T-cell (primary cell): ENCODE results near the gene FAM228B. TPM values are rescaled to one million over a fixed set of nuclear protein-coding genes. Genes with fewer than 3 reads are reported as not detected.

Experiments used
- ATAC-seq, 4 experiments: fragments of 200-7000 bp in 3 of 4; fragments of 150-1000 bp in 1 of 4; cut with Tn5 transposase; replicated peaks in 1 of 4; 1 replicate in 3 of 4; 2 replicates in 1 of 4; pipeline ENCODE4 v1.10.0; 2021; ENCODE audit warnings: moderate library complexity in 3 of 4, mild to moderate bottlenecking in 2 of 4, moderate number of reproducible peaks in 1 of 4
- CTCF ChIA-PET, 2 donors: fragments of 300-600 bp; sonication (Branson Sonifier 250); formaldehyde crosslinking; loops; one replicate each; lab custom pipeline; 2022; ENCODE audit warnings: antibody characterized with exemption in 2 of 2; lab: Charles Lee
- POLR2A ChIA-PET, 2 donors: fragments of 300-600 bp; sonication (Branson Sonifier 250); formaldehyde crosslinking; loops; one replicate each; lab custom pipeline; 2022; ENCODE audit warnings: antibody characterized with exemption in 2 of 2; lab: Charles Lee
- DNase-seq, 35 experiments: peaks; one replicate each; pipeline versions ENCODE4 v3.0.0 to v3.0.0-alpha.2; 2013 to 2023
- H3K27ac ChIP-seq: one replicate; pipeline ENCODE4 v1.5.1; 2013; ENCODE audit warnings: low read length
- H3K27me3 ChIP-seq, 2 experiments: replicated peaks in 1 of 2; 1 replicate in 1 of 2; 2 replicates in 1 of 2; pipeline versions ENCODE4 v1.6.1 to v1.7.0; 2013; ENCODE audit warnings: low read length in 1 of 2, mixed read lengths in 1 of 2; ENCODE audit not compliant: control insufficient read depth in 2 of 2, insufficient read depth in 2 of 2; ENCODE audit errors: extremely low read depth in 1 of 2
- H3K36me3 ChIP-seq, 2 donors: 1 replicate in 1 of 2; 2 replicates in 1 of 2; pipeline versions ENCODE4 v1.6.1 to v1.7.0; 2013; ENCODE audit warnings: low read length in 1 of 2; ENCODE audit not compliant: control insufficient read depth in 2 of 2, insufficient read depth in 1 of 2; ENCODE audit errors: extremely low read depth in 1 of 2
- H3K4me1 ChIP-seq, 2 experiments: 1 replicate in 1 of 2; 2 replicates in 1 of 2; pipeline versions ENCODE4 v1.6.1 to v1.7.0; 2013; ENCODE audit warnings: low read length in 2 of 2, mixed read lengths in 1 of 2; ENCODE audit not compliant: insufficient read depth in 2 of 2, control insufficient read depth in 1 of 2; ENCODE audit errors: extremely low read depth in 1 of 2
- H3K4me3 ChIP-seq, 2 donors: 1 replicate in 1 of 2; 2 replicates in 1 of 2; pipeline versions ENCODE4 v1.5.1 to v1.7.0; 2013; ENCODE audit warnings: mild to moderate bottlenecking in 2 of 2, low read length in 1 of 2, moderate library complexity in 1 of 2; ENCODE audit not compliant: control insufficient read depth in 1 of 2; ENCODE audit errors: extremely low read depth in 1 of 2
- H3K9me3 ChIP-seq: 2 replicates; pipeline ENCODE4 v1.7.0; 2013
- H3K27ac Mint-ChIP-seq, 2 donors: one replicate each; pipeline ENCODE4 v1.8.0; 2020 to 2021; ENCODE audit warnings: mild to moderate bottlenecking in 2 of 2, mixed read lengths in 2 of 2
- H3K27me3 Mint-ChIP-seq, 2 donors: one replicate each; pipeline ENCODE4 v1.8.0; 2021 to 2022; ENCODE audit warnings: mixed read lengths in 2 of 2
- H3K36me3 Mint-ChIP-seq: one replicate; pipeline ENCODE4 v1.8.0; 2021; ENCODE audit warnings: mixed read lengths
- H3K4me1 Mint-ChIP-seq, 3 donors: one replicate each; pipeline ENCODE4 v1.8.0; 2020 to 2022; ENCODE audit warnings: mixed read lengths in 3 of 3, mild to moderate bottlenecking in 1 of 3
- H3K4me3 Mint-ChIP-seq, 3 donors: one replicate each; pipeline ENCODE4 v1.8.0; 2020 to 2022; ENCODE audit warnings: mild to moderate bottlenecking in 3 of 3, mixed read lengths in 3 of 3, moderate library complexity in 3 of 3
- H3K9me3 Mint-ChIP-seq, 3 donors: one replicate each; pipeline ENCODE4 v1.8.0; 2020 to 2022; ENCODE audit warnings: mixed read lengths in 3 of 3
- WGBS: methylation state at CpG from one replicate; pipeline ENCODE4 v1.1.5; 2013; ENCODE audit warnings: missing lambda C conversion rate; ENCODE audit not compliant: insufficient coverage; 5-methylcytosine and 5-hydroxymethylcytosine counted together
- total RNA-seq, 35 experiments: library from RNA in 6 of 35; stranded (reverse) in 6 of 35; fragments of 120-200 nt in 1 of 35; gene quantifications; one replicate each; pipeline versions ENCODE4 v1.2.1 to v1.2.4 and lab custom pipeline; 2013 to 2026

Gene FAM228B
- total RNA-seq, 5 donors from 2014 or later (not counting 1 experiment from before 2014, with no cell fraction given) = 16.4 to 24.7 (median 18.5) TPM

- CTCF ChIA-PET = no interaction called here
- Histone ChIP-seq H3K27ac (no peak overlapping the region), H3K4me3 (no peak overlapping the region), H3K27me3 (no peaks in the 10 kb centered on the region), H3K9me3 (no peaks in the 10 kb centered on the region), H3K4me1 (no peaks in the 10 kb centered on the region), H3K36me3 (no peaks in the 10 kb centered on the region)
- Mint-ChIP-seq H3K36me3 (peaks cover 36% of the 10 kb centered on the region), H3K27me3 (no peaks in the 10 kb centered on the region), H3K4me3 (no peak overlapping the region), H3K4me1 (no peaks in the 10 kb centered on the region), H3K27ac (no peak overlapping the region), H3K9me3 (peaks cover 0 to 4% (median 0%) of the 10 kb centered on the region in 3 donors)
- ATAC-seq (no peak), DNase-seq (no peak)
- POLR2A ChIA-PET = no interaction called here
- WGBS = 88% methylated on average over 1 of the region's 5 CpGs
These were observed 34.9 kb downstream of the FAM228B start for GRCh38 chr2:24158131-24158530.

- Mint-ChIP-seq H3K9me3 (peaks cover 0 to 4% (median 0%) of the 10 kb centered on the region in 3 donors), H3K4me1 (no peaks in the 10 kb centered on the region), H3K36me3 (peaks cover 31% of the 10 kb centered on the region), H3K27me3 (no peaks in the 10 kb centered on the region), H3K27ac (no peak overlapping the region), H3K4me3 (no peak overlapping the region)
- Histone ChIP-seq H3K27ac (no peak overlapping the region), H3K4me1 (no peaks in the 10 kb centered on the region), H3K36me3 (no peaks in the 10 kb centered on the region), H3K9me3 (no peaks in the 10 kb centered on the region), H3K27me3 (no peaks in the 10 kb centered on the region), H3K4me3 (no peak overlapping the region)
- CTCF ChIA-PET = no interaction called here
- WGBS = no CpG with 5 or more reads among the region's 4 CpGs
- ATAC-seq (no peak), DNase-seq (no peak)
- POLR2A ChIA-PET = no interaction called here
These were observed 36.4 kb downstream of the FAM228B start for GRCh38 chr2:24159708-24160107.

- Histone ChIP-seq H3K27me3 (no peaks in the 10 kb centered on the region), H3K9me3 (no peaks in the 10 kb centered on the region), H3K36me3 (no peaks in the 10 kb centered on the region), H3K4me1 (no peaks in the 10 kb centered on the region), H3K27ac (no peak overlapping the region), H3K4me3 (no peak overlapping the region)
- Mint-ChIP-seq H3K4me3 (no peak overlapping the region), H3K27ac (no peak overlapping the region), H3K4me1 (no peaks in the 10 kb centered on the region), H3K36me3 (peaks cover 29% of the 10 kb centered on the region), H3K27me3 (no peaks in the 10 kb centered on the region), H3K9me3 (peaks cover 0 to 4% (median 0%) of the 10 kb centered on the region in 3 donors)
- DNase-seq (no peak), ATAC-seq (no peak)
- CTCF ChIA-PET = interaction anchor here in 1 of 2 donors (1.4 kb wide), 1 partner anchor 337 kb away, joined by 3 read pairs; no protein-coding TSS in a partner anchor
- POLR2A ChIA-PET = interaction anchor here in 1 of 2 donors (0.5 kb wide), 1 partner anchor 170 kb away, joined by 4 read pairs; no protein-coding TSS in a partner anchor
These were observed 37.5 kb downstream of the FAM228B start for GRCh38 chr2:24160761-24161160.

GRCh38 chr2:24162494-24162893 lies 39.2 kb downstream of the FAM228B start:
- no peaks in the 10 kb centered on the region for H3K27me3 ChIP-seq
- DNase-seq (no peak), ATAC-seq (no peak)
- ChIA-PET POLR2A (no interaction called here), CTCF (interaction anchor here in 1 of 2 donors (0.8 to 0.9 kb wide), 2 partner anchors 183 to 338 kb away, joined by 3 to 5 read pairs; no protein-coding TSS in a partner anchor)
- H3K4me3 ChIP-seq = no peak overlapping the region
- Mint-ChIP-seq H3K9me3 (peaks cover 0 to 4% (median 0%) of the 10 kb centered on the region in 3 donors), H3K36me3 (peaks cover 25% of the 10 kb centered on the region), H3K27me3 (no peaks in the 10 kb centered on the region), H3K27ac (no peak overlapping the region), H3K4me3 (no peak overlapping the region), H3K4me1 (no peaks in the 10 kb centered on the region)
- H3K27ac ChIP-seq = no peak overlapping the region
- H3K9me3 ChIP-seq = no peaks in the 10 kb centered on the region
- H3K4me1 ChIP-seq = no peaks in the 10 kb centered on the region
- no CpG with 5 or more reads among the region's 1 CpG for WGBS
- no peaks in the 10 kb centered on the region for H3K36me3 ChIP-seq

- ATAC-seq = no peak
- no peaks in the 10 kb centered on the region for H3K4me1 Mint-ChIP-seq
- peaks cover 26% of the 10 kb centered on the region for H3K36me3 Mint-ChIP-seq
- Histone ChIP-seq H3K4me3 (no peak overlapping the region), H3K4me1 (no peaks in the 10 kb centered on the region), H3K36me3 (no peaks in the 10 kb centered on the region), H3K9me3 (no peaks in the 10 kb centered on the region), H3K27ac (no peak overlapping the region), H3K27me3 (no peaks in the 10 kb centered on the region)
- peaks cover 0 to 4% (median 0%) of the 10 kb centered on the region in 3 donors for H3K9me3 Mint-ChIP-seq
- no peaks in the 10 kb centered on the region for H3K27me3 Mint-ChIP-seq
- ChIA-PET POLR2A (no interaction called here), CTCF (interaction anchor here in 1 of 2 donors (0.8 to 0.9 kb wide), 2 partner anchors 184 to 339 kb away, joined by 3 to 5 read pairs; no protein-coding TSS in a partner anchor)
- DNase-seq = no peak
- no peak overlapping the region for H3K4me3 Mint-ChIP-seq
- no peak overlapping the region for H3K27ac Mint-ChIP-seq
- WGBS = 44% methylated on average over 1 of the region's 3 CpGs
These were observed 39.9 kb downstream of the FAM228B start for GRCh38 chr2:24163186-24163585.

- Mint-ChIP-seq H3K36me3 (peaks cover 26% of the 10 kb centered on the region), H3K9me3 (peaks cover 0 to 4% (median 0%) of the 10 kb centered on the region in 3 donors), H3K4me1 (no peaks in the 10 kb centered on the region), H3K27ac (no peak overlapping the region), H3K4me3 (no peak overlapping the region), H3K27me3 (no peaks in the 10 kb centered on the region)
- no peaks in the 10 kb centered on the region for H3K27me3 ChIP-seq
- H3K36me3 ChIP-seq = no peaks in the 10 kb centered on the region
- H3K27ac ChIP-seq = no peak overlapping the region
- no peak overlapping the region for H3K4me3 ChIP-seq
- CTCF ChIA-PET = interaction anchor here in 1 of 2 donors (0.8 to 1.1 kb wide), 2 partner anchors 184 to 339 kb away, joined by 3 to 4 read pairs; no protein-coding TSS in a partner anchor
- DNase-seq (no peak), ATAC-seq (no peak)
- WGBS = no CpG with 5 or more reads among the region's 2 CpGs
- H3K9me3 ChIP-seq = no peaks in the 10 kb centered on the region
- no peaks in the 10 kb centered on the region for H3K4me1 ChIP-seq
- POLR2A ChIA-PET = no interaction called here
These were observed 40.3 kb downstream of the FAM228B start for GRCh38 chr2:24163601-24164000.
